ENCODE data around the gene SLC1A3.
A peak's percentile ranks its signal among the peaks of the same experiment; 100 is the strongest.

DNA sequence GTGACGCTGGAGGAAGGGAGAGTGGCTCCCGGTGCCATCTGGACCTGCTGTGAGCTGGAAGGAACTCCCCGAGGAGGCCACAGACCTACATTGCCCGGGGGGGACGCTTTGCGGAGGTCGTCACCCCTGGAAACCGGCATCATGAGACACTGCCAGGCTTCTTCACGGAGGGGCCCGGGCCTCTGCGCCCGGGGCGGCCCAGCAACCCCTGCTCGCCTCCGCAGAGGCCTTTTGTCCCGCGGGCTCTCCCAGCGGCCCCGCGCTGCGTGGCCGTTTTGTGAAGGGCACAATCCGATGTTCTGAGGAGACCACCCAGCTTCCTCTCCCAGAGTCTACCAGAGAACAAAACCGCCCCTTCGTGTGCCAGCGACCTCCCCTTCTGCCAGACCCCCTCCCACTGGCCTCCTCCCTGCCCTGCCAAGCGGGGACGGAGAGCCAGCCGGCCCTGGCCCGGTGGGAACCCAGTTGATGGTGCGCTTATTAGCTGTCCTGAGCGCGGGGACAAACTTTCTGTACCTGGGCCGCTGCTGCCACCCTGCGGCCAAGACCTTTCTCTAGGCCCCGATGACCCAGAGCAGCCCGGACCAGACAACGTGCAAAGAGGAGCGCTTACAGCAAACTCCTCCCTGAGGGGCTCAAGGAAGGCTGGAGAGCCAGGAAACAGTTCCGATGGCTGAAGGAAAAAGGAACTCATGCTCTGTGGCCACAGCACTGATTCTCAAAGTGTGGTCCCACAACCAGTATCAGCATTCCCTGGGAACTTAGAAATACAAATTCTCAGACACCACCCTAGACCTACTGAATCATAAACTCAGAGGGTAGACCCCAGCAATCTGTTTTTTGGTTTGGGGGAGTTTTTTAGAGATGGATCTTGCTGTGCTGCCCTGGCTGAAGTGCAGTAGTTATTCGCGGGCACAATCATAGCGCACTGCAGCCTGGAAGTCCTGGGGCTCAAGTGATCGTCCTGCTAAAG lies 86.7 kb downstream of the SLC1A3 start:
- TF ChIP-seq, protein P1, sequence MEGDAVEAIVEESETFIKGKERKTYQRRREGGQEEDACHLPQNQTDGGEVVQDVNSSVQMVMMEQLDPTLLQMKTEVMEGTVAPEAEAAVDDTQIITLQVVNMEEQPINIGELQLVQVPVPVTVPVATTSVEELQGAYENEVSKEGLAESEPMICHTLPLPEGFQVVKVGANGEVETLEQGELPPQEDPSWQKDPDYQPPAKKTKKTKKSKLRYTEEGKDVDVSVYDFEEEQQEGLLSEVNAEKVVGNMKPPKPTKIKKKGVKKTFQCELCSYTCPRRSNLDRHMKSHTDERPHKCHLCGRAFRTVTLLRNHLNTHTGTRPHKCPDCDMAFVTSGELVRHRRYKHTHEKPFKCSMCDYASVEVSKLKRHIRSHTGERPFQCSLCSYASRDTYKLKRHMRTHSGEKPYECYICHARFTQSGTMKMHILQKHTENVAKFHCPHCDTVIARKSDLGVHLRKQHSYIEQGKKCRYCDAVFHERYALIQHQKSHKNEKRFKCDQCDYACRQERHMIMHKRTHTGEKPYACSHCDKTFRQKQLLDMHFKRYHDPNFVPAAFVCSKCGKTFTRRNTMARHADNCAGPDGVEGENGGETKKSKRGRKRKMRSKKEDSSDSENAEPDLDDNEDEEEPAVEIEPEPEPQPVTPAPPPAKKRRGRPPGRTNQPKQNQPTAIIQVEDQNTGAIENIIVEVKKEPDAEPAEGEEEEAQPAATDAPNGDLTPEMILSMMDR (IDR thresholded peaks at IDR 0.05): peak; percentile 19 to 43 (median 38)
- TF ChIP-seq POLR2A (IDR thresholded peaks at IDR 0.05): no peak

Measured in uterus (tissue), 2 donors.